OCI-LY7 (cell line): Measurements from ENCODE around the gene GPRC5B.

Experiments used
- EZH2phosphoT487 ChIP-seq: fragments of 200-600 bp; sonication (generic); IDR thresholded peaks from 2 replicates; pipeline ENCODE4 v1.6.1; 2018; ENCODE audit warnings: low read depth, borderline replicate concordance, mild to moderate bottlenecking, mixed run types, antibody characterized with exemption, low read length, moderate library complexity, mixed read lengths
- TF ChIP-seq, protein P1 (sequence below): fragments of 200-600 bp; sonication (generic); conservative IDR thresholded peaks from 2 replicates; pipeline ENCODE4 v1.5.1; 2014; ENCODE audit warnings: mild to moderate bottlenecking, antibody characterized with exemption, low read length, moderate library complexity, mixed read lengths

DNA sequence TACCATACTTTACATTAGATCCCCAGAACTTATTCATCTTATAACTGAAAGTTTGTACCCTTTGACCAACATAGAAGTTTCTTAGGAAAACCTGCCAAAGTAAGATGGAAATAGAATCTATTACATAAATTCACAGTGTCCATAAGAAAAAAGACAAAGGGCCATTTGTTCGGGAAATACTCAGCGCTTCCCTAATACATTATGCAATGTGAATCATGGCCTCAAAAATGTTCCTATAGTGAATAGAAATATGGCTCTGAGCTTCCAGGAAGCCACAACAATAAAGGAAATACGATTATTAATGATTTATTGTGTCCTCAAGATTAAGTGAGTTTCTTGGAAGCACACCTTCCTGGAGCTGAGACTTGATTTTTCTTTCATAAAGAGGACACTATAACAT is 51.5 kb downstream of the GPRC5B start:
- TF ChIP-seq, protein P1, sequence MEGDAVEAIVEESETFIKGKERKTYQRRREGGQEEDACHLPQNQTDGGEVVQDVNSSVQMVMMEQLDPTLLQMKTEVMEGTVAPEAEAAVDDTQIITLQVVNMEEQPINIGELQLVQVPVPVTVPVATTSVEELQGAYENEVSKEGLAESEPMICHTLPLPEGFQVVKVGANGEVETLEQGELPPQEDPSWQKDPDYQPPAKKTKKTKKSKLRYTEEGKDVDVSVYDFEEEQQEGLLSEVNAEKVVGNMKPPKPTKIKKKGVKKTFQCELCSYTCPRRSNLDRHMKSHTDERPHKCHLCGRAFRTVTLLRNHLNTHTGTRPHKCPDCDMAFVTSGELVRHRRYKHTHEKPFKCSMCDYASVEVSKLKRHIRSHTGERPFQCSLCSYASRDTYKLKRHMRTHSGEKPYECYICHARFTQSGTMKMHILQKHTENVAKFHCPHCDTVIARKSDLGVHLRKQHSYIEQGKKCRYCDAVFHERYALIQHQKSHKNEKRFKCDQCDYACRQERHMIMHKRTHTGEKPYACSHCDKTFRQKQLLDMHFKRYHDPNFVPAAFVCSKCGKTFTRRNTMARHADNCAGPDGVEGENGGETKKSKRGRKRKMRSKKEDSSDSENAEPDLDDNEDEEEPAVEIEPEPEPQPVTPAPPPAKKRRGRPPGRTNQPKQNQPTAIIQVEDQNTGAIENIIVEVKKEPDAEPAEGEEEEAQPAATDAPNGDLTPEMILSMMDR, result no peak
- no peak for TF ChIP-seq EZH2phosphoT487
